ENCODE results near the gene SENP1.

DNA sequence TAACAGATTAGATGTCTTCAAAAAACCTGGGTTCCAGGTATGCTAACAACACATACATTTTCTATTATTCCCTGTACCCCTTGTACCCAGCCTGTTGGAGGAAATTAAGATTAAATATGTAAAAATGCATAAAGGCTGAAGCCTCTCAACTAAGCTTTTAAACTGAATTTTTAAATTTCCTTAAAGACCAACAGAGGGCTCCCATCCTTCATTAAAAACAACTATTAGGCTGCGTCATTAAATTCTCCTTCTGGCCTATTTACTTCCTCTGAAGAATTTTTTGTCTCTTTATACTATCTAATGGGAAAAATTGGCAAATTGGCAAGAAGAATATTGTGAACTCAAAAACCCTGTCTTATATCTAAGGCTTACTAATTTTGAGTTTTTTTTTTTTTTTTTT lies 21.8 kb downstream of the SENP1 start:
- TF ChIP-seq, protein P1, sequence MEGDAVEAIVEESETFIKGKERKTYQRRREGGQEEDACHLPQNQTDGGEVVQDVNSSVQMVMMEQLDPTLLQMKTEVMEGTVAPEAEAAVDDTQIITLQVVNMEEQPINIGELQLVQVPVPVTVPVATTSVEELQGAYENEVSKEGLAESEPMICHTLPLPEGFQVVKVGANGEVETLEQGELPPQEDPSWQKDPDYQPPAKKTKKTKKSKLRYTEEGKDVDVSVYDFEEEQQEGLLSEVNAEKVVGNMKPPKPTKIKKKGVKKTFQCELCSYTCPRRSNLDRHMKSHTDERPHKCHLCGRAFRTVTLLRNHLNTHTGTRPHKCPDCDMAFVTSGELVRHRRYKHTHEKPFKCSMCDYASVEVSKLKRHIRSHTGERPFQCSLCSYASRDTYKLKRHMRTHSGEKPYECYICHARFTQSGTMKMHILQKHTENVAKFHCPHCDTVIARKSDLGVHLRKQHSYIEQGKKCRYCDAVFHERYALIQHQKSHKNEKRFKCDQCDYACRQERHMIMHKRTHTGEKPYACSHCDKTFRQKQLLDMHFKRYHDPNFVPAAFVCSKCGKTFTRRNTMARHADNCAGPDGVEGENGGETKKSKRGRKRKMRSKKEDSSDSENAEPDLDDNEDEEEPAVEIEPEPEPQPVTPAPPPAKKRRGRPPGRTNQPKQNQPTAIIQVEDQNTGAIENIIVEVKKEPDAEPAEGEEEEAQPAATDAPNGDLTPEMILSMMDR (IDR thresholded peaks at IDR 0.05): no peak
- no peak for TF ChIP-seq POLR2A (IDR thresholded peaks at IDR 0.05)
